Endothelial cell of umbilical vein (primary cell): ENCODE data around the gene FAM193B. TPM values are rescaled to one million over a fixed set of nuclear protein-coding genes. Genes with fewer than 3 reads are reported as not detected.

Source experiments
- BruUV-seq: library from RNA; stranded (reverse); fragments of 400-500 nt; replicated peaks from 2 replicates; lab custom pipeline; 2021; lab: Mats Ljungman, UMichigan
- CTCF ChIA-PET: fragments of 300-600, 350-600 bp; sonication (Branson Sonifier 250); formaldehyde crosslinking; loops from one replicate; lab custom pipeline; 2021; ENCODE audit warnings: antibody characterized with exemption, inconsistent platforms; lab: Charles Lee
- POLR2A ChIA-PET: fragments of 300-600, 350-600 bp; sonication (Branson Sonifier 250); formaldehyde crosslinking; loops from one replicate; lab custom pipeline; 2021; ENCODE audit warnings: antibody characterized with exemption, inconsistent platforms; lab: Charles Lee
- DNase-seq: peaks from one replicate; pipeline ENCODE4 v3.0.0-alpha.2; 2011; ENCODE audit warnings: low read depth, low spot score
- FAIRE-seq: peaks from 2 replicates; lab custom pipeline; 2011; peaks lifted over from hg19 to GRCh38; lab: Jason Lieb, UNC
- H2AFZ ChIP-seq: 2 replicates; pipeline ENCODE4 v1.6.0; 2012; ENCODE audit warnings: low read depth, low read length, control low read depth, inconsistent platforms
- H3K27ac ChIP-seq: 2 replicates; pipeline ENCODE4 v1.5.1; 2011; ENCODE audit warnings: low read depth, mild to moderate bottlenecking, control low read depth, low read length, moderate library complexity; ENCODE audit not compliant: insufficient read depth
- H3K27me3 ChIP-seq, 2 experiments: 2 replicates each; pipeline versions ENCODE4 v1.6.0 to v1.6.1; 2011; ENCODE audit warnings: low read length in 2 of 2, mixed read lengths in 1 of 2; ENCODE audit not compliant: control insufficient read depth in 2 of 2, insufficient read depth in 2 of 2
- H3K36me3 ChIP-seq, 2 experiments: 2 replicates in 1 of 2; 3 replicates in 1 of 2; pipeline ENCODE4 v1.5.1; 2011; ENCODE audit warnings: low read length in 2 of 2, mild to moderate bottlenecking in 1 of 2, moderate library complexity in 1 of 2; ENCODE audit not compliant: control insufficient read depth in 2 of 2, insufficient read depth in 2 of 2; ENCODE audit errors: extremely low read depth in 1 of 2
- H3K4me1 ChIP-seq: 3 replicates; pipeline ENCODE4 v1.5.1; 2011; ENCODE audit warnings: mild to moderate bottlenecking, low read length; ENCODE audit not compliant: control insufficient read depth, insufficient read depth; ENCODE audit errors: extremely low read depth
- H3K4me2 ChIP-seq: 2 replicates; pipeline ENCODE4 v1.6.1; 2011; ENCODE audit warnings: low read length, control low read depth, mixed read lengths; ENCODE audit not compliant: insufficient read depth
- H3K4me3 ChIP-seq, 3 experiments: fragments of 200-600 bp in 1 of 3; sonication (generic), shearing (Covaris generic) in 1 of 3; replicated peaks in 1 of 3; 2 replicates each; pipeline ENCODE4 v1.5.1; 2011 to 2016; ENCODE audit warnings: control low read depth in 3 of 3, low read length in 3 of 3, mild to moderate bottlenecking in 2 of 3, inconsistent platforms in 1 of 3, low read depth in 1 of 3, moderate library complexity in 1 of 3; ENCODE audit not compliant: insufficient read depth in 1 of 3
- H3K79me2 ChIP-seq: 2 replicates; pipeline ENCODE4 v1.6.0; 2012; ENCODE audit warnings: low read length, inconsistent platforms; ENCODE audit not compliant: control insufficient read depth, insufficient read depth
- H3K9ac ChIP-seq: replicated peaks from 2 replicates; pipeline ENCODE3; 2011; ENCODE audit warnings: low read length, control low read depth; ENCODE audit not compliant: insufficient read depth; ENCODE audit errors: extremely low read depth
- H3K9me1 ChIP-seq: replicated peaks from 3 replicates; pipeline ENCODE4 v1.6.0; 2011; ENCODE audit warnings: mild to moderate bottlenecking, low read length; ENCODE audit not compliant: control insufficient read depth, insufficient read depth; ENCODE audit errors: extremely low read depth
- H3K9me3 ChIP-seq: replicated peaks from 2 replicates; pipeline ENCODE4 v1.5.1; 2012; ENCODE audit warnings: low read length, inconsistent platforms; ENCODE audit not compliant: control insufficient read depth, insufficient read depth
- H4K20me1 ChIP-seq: replicated peaks from 2 replicates; pipeline ENCODE3; 2011; ENCODE audit warnings: mild to moderate bottlenecking, low read length; ENCODE audit not compliant: control insufficient read depth, insufficient read depth; ENCODE audit errors: extremely low read depth
- EZH2 ChIP-seq: IDR thresholded peaks from 2 replicates; pipeline ENCODE4 v1.6.1; 2012; ENCODE audit warnings: borderline replicate concordance, low read depth, mild to moderate bottlenecking, moderate library complexity, low read length, inconsistent platforms; ENCODE audit not compliant: severe bottlenecking
- FOS ChIP-seq: IDR thresholded peaks from 2 replicates; pipeline ENCODE4 v1.6.1; 2011; ENCODE audit warnings: mild to moderate bottlenecking, low read length, moderate library complexity, borderline replicate concordance; ENCODE audit not compliant: insufficient read depth
- GATA2 ChIP-seq: IDR thresholded peaks from 2 replicates; pipeline ENCODE4 v1.7.0; 2011; ENCODE audit warnings: low read depth, mild to moderate bottlenecking, moderate library complexity, mixed read lengths, low read length; ENCODE audit not compliant: insufficient read length, insufficient read depth
- JUN ChIP-seq: IDR thresholded peaks from 2 replicates; pipeline ENCODE4 v1.6.1; 2011; ENCODE audit warnings: borderline replicate concordance, low read depth; ENCODE audit not compliant: insufficient read length, insufficient read depth
- MYC ChIP-seq: IDR thresholded peaks from one replicate; pipeline ENCODE4 v1.6.1; 2011; ENCODE audit warnings: mild to moderate bottlenecking, low read depth, low read length
- POLR2A ChIP-seq: IDR thresholded peaks from 2 replicates; pipeline ENCODE4 v1.6.1; 2012; ENCODE audit warnings: low read depth, mild to moderate bottlenecking, control low read depth, low read length
- POLR2AphosphoS5 ChIP-seq: IDR thresholded peaks from 2 replicates; pipeline ENCODE4 v1.6.1; 2012; ENCODE audit warnings: low read depth, mild to moderate bottlenecking, control low read depth, low read length, moderate library complexity; ENCODE audit not compliant: insufficient read depth
- dilution Hi-C: fragments of 300-500 bp; cut with MboI; formaldehyde crosslinking; loops from one replicate; pipeline ENCODE4 v1.15.0; 2019; ENCODE audit warnings: low sequenced_read_pairs; ENCODE audit not compliant: extremely low pct_ligation_motif_present
- intact Hi-C: fragments of 100-400 bp; cut with micrococcal nuclease; formaldehyde crosslinking; loops from one replicate; pipeline ENCODE4 v1.10.0; 2022
- polyA plus RNA-seq, 4 experiments: library from polyadenylated mRNA; depleted of rRNA in 3 of 4; stranded (reverse) in 3 of 4; unstranded in 1 of 4; fragments of >200 nt; gene quantifications; 2 replicates each; pipeline versions ENCODE4 v1.2.1 to v1.2.3, GENCODE V29; 2011 to 2012; ENCODE audit warnings: missing spikeins in 1 of 4
- total RNA-seq: library from RNA; stranded (reverse); gene quantifications from 2 replicates; pipeline ENCODE4 v1.2.3, GENCODE V29; 2021
- TF ChIP-seq, protein P1 (sequence below), 2 donors: IDR thresholded peaks; 1 replicate in 1 of 2; 2 replicates in 1 of 2; pipeline ENCODE4 v1.5.1; 2011; ENCODE audit warnings: low read length in 2 of 2, mild to moderate bottlenecking in 2 of 2, moderate library complexity in 2 of 2, control low read depth in 1 of 2, inconsistent platforms in 1 of 2, low read depth in 1 of 2; ENCODE audit not compliant: insufficient read depth in 1 of 2; ENCODE audit errors: extremely low read depth in 1 of 2
- TF ChIP-seq, protein P2 (sequence below): IDR thresholded peaks from 2 replicates; pipeline ENCODE4 v1.6.1; 2011; ENCODE audit not compliant: insufficient read depth, insufficient read length

FAM193B gene
- total and polyA plus RNA-seq, 2 donors (not counting 3 experiments of a cell fraction or from before 2014, with no cell fraction given), result 57.9 to 75.7 TPM

- BruUV-seq, result no TSS peak
- no peak overlapping the region for H3K4me3 ChIP-seq
- no peaks in the 10 kb centered on the region for H3K27me3 ChIP-seq
- H3K9me1 ChIP-seq, result no peaks in the 10 kb centered on the region
- POLR2A ChIA-PET, result interaction anchor here (0.7 kb wide), 1 partner anchor 31 kb away, joined by 3 read pairs; the partner anchor contains the start of gene DDX41
- H3K9me3 ChIP-seq, result no peaks in the 10 kb centered on the region
- peaks cover 9% of the 10 kb centered on the region for H4K20me1 ChIP-seq
- CTCF ChIA-PET, result interaction anchor here (0.6 to 1.5 kb wide), 4 partner anchors 10 to 17 kb away, joined by 3 to 5 read pairs (median 4); no protein-coding TSS in a partner anchor
- peaks cover 67% of the 10 kb centered on the region for H3K79me2 ChIP-seq
- DNase-seq, result peak; percentile 16
- dilution Hi-C loops, result no loop called here
- TF ChIP-seq EZH2 (no peak), POLR2AphosphoS5 (no peak), POLR2A (no peak), GATA2 (no peak), MYC (no peak), JUN (no peak), FOS (no peak)
- TF ChIP-seq, protein P1, sequence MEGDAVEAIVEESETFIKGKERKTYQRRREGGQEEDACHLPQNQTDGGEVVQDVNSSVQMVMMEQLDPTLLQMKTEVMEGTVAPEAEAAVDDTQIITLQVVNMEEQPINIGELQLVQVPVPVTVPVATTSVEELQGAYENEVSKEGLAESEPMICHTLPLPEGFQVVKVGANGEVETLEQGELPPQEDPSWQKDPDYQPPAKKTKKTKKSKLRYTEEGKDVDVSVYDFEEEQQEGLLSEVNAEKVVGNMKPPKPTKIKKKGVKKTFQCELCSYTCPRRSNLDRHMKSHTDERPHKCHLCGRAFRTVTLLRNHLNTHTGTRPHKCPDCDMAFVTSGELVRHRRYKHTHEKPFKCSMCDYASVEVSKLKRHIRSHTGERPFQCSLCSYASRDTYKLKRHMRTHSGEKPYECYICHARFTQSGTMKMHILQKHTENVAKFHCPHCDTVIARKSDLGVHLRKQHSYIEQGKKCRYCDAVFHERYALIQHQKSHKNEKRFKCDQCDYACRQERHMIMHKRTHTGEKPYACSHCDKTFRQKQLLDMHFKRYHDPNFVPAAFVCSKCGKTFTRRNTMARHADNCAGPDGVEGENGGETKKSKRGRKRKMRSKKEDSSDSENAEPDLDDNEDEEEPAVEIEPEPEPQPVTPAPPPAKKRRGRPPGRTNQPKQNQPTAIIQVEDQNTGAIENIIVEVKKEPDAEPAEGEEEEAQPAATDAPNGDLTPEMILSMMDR (IDR thresholded peaks at IDR 0.05; ENCODE audit: extremely low read depth in 1 of 2, insufficient read depth in 1 of 2, low read depth in 1 of 2, low read length in 2 of 2), result no peak
- TF ChIP-seq, protein P2, sequence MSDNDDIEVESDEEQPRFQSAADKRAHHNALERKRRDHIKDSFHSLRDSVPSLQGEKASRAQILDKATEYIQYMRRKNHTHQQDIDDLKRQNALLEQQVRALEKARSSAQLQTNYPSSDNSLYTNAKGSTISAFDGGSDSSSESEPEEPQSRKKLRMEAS, result no peak
- H3K27ac ChIP-seq, result no peak overlapping the region
- H3K4me2 ChIP-seq, result no peak overlapping the region
- intact Hi-C loops, result loop anchor here (2.0 kb wide), 1 partner anchor 53 kb away; no protein-coding TSS in a partner anchor
- no peak overlapping the region for H3K9ac ChIP-seq
- no peak overlapping the region for H2AFZ ChIP-seq
- peaks cover 15% of the 10 kb centered on the region for H3K4me1 ChIP-seq
- peaks cover 0 to 3% of the 10 kb centered on the region in 2 experiments for H3K36me3 ChIP-seq
- FAIRE-seq, result no peak
Observed at GRCh38 chr5:177547736-177548135, 6.6 kb downstream of the FAM193B start.
